ENCODE results near the gene EYS.

EYS gene

GRCh38 chr6:64141680-64142079 is 1565.3 kb downstream of the EYS start:
- DNase-seq (ENCODE audit: low read depth in 2 of 2): no peak

GRCh38 chr6:64128301-64129024 is 1578.6 kb downstream of the EYS start:
- DNase-seq (ENCODE audit: low read depth in 2 of 2): no peak

DNA sequence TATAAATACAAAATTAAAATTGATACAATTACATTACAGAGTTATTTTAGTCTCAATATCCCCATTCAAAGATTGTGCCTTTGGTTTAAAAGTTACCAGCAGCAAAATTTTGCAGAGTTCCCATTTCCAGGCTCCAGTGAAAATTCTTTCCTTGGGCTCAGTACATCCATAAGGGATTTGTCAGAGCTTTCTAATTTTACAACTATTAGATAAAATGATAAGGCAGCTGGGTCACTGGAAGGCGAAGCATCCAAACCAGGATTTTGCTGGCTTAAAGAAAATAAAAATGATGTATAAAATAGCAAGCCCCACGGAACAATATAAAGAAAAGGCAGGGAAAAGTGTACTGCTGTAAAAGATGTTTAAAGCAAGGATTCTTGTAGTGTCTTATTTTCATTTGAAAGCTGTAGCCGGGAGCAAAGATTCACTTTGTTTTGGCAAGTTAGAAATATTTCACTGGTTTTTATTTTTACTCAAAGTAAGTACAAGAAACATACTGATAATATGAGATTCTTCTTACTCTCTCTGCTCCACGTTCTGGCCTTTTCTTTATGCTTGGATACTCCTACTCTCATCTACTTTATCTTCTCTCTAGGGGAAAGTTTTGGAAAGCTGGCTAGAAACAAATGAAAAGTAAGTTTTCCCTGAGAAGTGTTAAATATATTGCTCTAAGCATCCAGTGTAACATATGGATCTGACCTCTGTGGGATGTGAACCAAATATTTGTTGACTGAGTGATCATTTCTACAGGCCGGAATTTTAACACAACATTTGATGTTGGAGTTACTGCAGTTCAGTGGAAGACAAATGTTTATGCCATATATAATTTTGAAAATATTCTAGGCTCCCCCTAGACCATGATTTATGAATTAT is 1583.0 kb downstream of the EYS start:
- peak in 1 of 2 experiments; percentile 5 for DNase-seq (ENCODE audit: low read depth in 2 of 2)

GRCh38 chr6:64122712-64123375 is 1584.2 kb downstream of the EYS start:
- no peak for DNase-seq (ENCODE audit: low read depth in 2 of 2)

DNA sequence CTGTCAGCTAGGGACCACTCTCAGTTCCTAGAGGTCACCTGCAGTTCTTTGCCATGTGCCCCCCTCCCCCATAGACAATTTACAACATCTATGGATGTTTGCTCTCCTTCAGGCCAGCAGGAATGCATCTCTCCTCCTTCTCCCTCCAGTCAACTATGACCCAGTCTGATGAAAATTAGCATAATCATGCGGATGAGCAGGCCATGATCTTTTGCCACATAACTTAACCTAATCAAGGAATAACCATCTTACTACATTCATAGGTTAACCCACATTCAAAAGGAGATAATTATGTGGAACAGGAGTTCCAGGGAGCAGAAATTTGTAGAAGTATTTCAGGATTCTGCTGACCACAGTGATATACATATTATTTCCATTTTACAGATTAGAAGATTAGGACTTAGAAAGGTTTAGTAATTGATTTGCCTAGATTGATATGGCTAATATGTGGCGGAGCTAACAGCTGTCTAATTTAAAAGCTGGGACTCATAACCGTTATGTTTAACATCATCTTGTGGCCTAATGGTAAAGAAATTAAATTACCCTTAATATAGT is 1585.9 kb downstream of the EYS start:
- DNase-seq (ENCODE audit: low read depth in 2 of 2): no peak

DNA sequence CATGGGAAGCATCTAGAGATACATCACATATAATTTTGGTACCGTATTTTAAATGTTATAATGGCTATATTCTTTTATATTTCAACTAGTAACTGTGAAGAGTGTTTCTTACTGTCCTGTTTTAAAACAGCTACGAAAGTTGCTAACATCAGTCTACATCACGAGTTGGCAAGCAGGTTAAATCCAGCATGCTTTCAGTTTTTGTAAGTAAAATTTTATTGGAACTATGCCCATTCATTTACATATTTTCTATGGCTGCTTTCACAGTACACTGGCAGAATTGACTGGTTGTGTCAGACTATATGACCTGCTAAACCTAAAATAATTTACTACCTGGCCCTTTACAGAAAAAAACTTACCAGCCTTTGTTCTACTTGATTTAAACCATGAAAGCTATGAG is 1593.3 kb downstream of the EYS start:
- no peak for DNase-seq (ENCODE audit: low read depth in 2 of 2)

- DNase-seq (ENCODE audit: low read depth in 2 of 2): no peak
Measured at GRCh38 chr6:64104051-64104450, 1603.0 kb downstream of the EYS start.

- no peak for DNase-seq (ENCODE audit: low read depth in 2 of 2)
Measured at GRCh38 chr6:64103480-64103879, 1603.5 kb downstream of the EYS start.

- no peak for DNase-seq (ENCODE audit: low read depth in 2 of 2)
Measured at GRCh38 chr6:64100702-64101303, 1606.2 kb downstream of the EYS start.

GRCh38 chr6:64090352-64090751 is 1616.7 kb downstream of the EYS start:
- no peak for DNase-seq (ENCODE audit: low read depth in 2 of 2)

GRCh38 chr6:64085126-64085525 is 1621.9 kb downstream of the EYS start:
- DNase-seq (ENCODE audit: low read depth in 2 of 2): no peak

DNA sequence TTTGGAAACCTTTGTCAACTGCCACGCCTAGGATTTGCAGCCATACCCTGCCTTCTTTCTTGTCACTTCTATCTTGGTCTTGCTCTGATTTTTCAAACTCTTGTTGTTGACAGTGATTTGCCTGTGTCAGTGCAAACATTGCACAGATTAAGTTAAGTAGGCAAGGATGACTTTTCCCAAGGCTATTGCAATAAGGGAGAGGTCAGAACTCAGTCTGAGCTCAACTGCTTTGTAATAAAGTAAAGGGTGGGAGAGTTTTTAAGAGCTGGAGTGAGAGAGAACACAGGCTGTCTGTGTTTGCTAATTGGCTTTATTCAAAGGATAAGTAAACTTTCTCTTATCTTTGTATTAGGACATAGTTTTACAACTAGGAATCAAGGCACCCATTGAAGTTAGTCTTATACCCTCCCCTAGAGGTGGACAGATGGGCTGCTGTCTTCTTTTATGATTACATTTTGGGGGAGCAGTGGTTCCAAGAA is 1622.8 kb downstream of the EYS start:
- no peak for DNase-seq (ENCODE audit: low read depth in 2 of 2)

DNA sequence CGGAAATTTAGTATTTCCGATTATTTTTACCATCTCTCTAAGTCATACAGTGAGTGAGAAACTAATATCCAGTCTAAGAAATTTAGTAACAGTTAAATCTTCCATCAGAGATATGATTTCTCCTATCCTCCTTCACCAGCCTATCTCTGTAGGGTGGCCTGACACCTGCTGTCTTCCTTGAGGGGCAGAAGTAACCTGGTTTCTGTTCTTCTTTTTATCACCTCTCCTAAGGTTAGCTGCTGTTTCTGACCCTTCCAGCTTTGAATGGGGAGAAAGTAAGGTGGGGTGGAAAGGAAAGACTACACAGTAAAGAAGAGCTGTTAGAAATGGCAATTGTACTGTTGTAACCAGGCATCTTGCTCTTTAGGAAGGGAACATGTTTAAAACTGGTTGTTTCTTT is 1623.8 kb downstream of the EYS start:
- no peak for DNase-seq (ENCODE audit: low read depth in 2 of 2)

GRCh38 chr6:64081453-64081852 is 1625.6 kb downstream of the EYS start:
- DNase-seq (ENCODE audit: low read depth in 2 of 2): peak; percentile 20 to 32

DNA sequence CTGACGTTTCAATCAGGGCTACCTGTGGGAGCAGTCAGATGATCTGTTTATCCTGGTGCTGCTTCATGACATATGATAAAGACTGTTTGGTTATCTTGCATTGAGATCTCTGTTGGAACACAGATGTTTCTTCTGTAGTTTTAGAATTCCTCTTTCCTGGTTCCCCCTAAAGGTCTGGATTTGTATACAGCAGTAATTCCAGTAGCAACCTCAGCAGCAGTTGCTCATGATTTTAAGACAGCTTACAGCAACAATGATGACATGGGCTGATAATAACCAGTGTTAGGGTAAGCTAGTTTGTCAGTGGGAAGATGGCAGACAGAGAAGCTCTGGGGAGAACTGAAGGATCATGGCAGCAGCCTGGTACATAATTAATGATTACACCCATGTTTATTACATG is 1632.0 kb downstream of the EYS start:
- DNase-seq (ENCODE audit: low read depth in 2 of 2): no peak

GRCh38 chr6:64072686-64073085 is 1634.3 kb downstream of the EYS start:
- DNase-seq (ENCODE audit: low read depth in 2 of 2): no peak

DNA sequence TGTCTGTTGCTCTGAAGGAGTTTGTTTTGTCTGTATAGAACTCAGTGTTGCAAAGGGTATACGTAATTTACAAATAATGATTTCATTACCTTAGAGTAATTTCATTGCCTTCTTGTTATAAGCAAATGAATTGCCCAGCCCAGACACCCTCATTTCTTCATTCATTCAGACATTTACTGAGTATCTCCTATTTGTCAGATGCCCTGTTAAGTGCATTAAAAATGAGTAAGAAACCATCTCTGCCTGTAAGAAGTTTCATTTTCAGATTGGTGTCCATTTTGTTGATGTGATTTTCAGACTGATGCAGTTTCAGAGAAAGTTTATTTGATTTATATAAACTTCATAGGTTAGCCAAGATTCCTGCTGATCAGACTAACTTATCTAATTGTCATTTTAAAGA is 1642.1 kb downstream of the EYS start:
- no peak for DNase-seq (ENCODE audit: low read depth in 2 of 2)

GRCh38 chr6:64062960-64063683 is 1643.9 kb downstream of the EYS start:
- peak in 1 of 2 experiments; percentile 25 for DNase-seq (ENCODE audit: low read depth in 2 of 2)

- no peak for DNase-seq (ENCODE audit: low read depth in 2 of 2)
Measured at GRCh38 chr6:64054861-64055260, 1652.2 kb downstream of the EYS start.

GRCh38 chr6:64050590-64050989 is 1656.4 kb downstream of the EYS start:
- DNase-seq (ENCODE audit: low read depth in 2 of 2): no peak

DNA sequence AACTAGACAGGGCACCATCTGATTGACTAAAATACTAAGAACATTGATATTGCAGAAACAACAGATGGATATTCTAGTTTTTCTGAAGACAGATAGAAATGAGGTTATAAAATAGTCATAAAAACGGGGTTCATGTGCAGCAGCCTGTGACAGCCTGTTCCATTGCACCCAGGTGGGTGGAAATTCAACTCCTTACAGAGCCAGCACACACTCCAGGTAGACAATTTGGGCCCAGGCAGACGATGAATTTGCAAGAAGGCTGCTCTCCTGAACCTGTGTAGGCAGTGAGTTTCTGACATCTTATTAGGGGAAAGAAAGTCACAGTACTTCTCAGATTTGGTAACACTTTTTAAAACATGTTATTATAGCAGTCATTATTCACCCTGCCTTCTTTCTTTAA is 1657.3 kb downstream of the EYS start:
- no peak for DNase-seq (ENCODE audit: low read depth in 2 of 2)

All from fibroblast of skin of left biceps (primary cell).